DOHH2 (cell line): Measurements from ENCODE around the gene ITPKA.

Experiments used
- H3F3A ChIP-seq: fragments of 200-600 bp; sonication (generic), shearing (Covaris generic); 2 replicates; pipeline ENCODE4 v1.6.0; 2016; ENCODE audit warnings: antibody characterized with exemption, mild to moderate bottlenecking; ENCODE audit not compliant: control insufficient read depth, insufficient read depth
- H3K27ac ChIP-seq: fragments of 200-600 bp; sonication (generic); 2 replicates; pipeline ENCODE4 v1.5.1; 2014; ENCODE audit warnings: low read depth, mild to moderate bottlenecking, low read length, moderate library complexity
- H3K27me3 ChIP-seq: fragments of 200-600 bp; sonication (generic); 2 replicates; pipeline ENCODE4 v1.6.1; 2014; ENCODE audit warnings: mild to moderate bottlenecking, low read length, mixed read lengths; ENCODE audit not compliant: control insufficient read depth
- H3K36me3 ChIP-seq: fragments of 200-600 bp; sonication (generic); 2 replicates; pipeline ENCODE4 v1.6.1; 2014; ENCODE audit warnings: mild to moderate bottlenecking, low read length, moderate library complexity, mixed read lengths; ENCODE audit not compliant: control insufficient read depth
- H3K4me1 ChIP-seq: fragments of 200-600 bp; sonication (generic); 2 replicates; pipeline ENCODE4 v1.6.1; 2014; ENCODE audit warnings: mild to moderate bottlenecking, low read length, mixed read lengths; ENCODE audit not compliant: control insufficient read depth
- H3K4me2 ChIP-seq: fragments of 200-600 bp; sonication (generic); 2 replicates; pipeline ENCODE4 v1.6.0; 2014; ENCODE audit warnings: mild to moderate bottlenecking, low read length, moderate library complexity
- H3K4me3 ChIP-seq: fragments of 200-600 bp; sonication (generic); 2 replicates; pipeline ENCODE4 v1.5.1; 2014; ENCODE audit warnings: mild to moderate bottlenecking, low read length, mixed read lengths
- H3K79me2 ChIP-seq: fragments of 200-600 bp; sonication (generic); 2 replicates; pipeline ENCODE4 v1.6.1; 2014; ENCODE audit warnings: mild to moderate bottlenecking, low read length, mixed read lengths; ENCODE audit not compliant: control insufficient read depth
- H3K9me2 ChIP-seq: fragments of 200-600 bp; sonication (generic); replicated peaks from 2 replicates; pipeline ENCODE4 v1.6.1; 2014; ENCODE audit warnings: mild to moderate bottlenecking, low read length, mixed read lengths; ENCODE audit not compliant: control insufficient read depth
- H3K9me3 ChIP-seq: fragments of 200-600 bp; sonication (generic); 2 replicates; pipeline ENCODE4 v1.6.1; 2014; ENCODE audit warnings: antibody characterized with exemption, low read length, mixed read lengths; ENCODE audit not compliant: control insufficient read depth, insufficient read depth
- H4K20me1 ChIP-seq: fragments of 200-600 bp; sonication (generic); 2 replicates; pipeline ENCODE4 v1.6.0; 2014; ENCODE audit warnings: low read depth, mild to moderate bottlenecking, antibody characterized with exemption, low read length, moderate library complexity; ENCODE audit not compliant: control insufficient read depth, insufficient read depth
- EZH2phosphoT487 ChIP-seq: fragments of 200-600 bp; sonication (generic); IDR thresholded peaks from 2 replicates; pipeline ENCODE4 v1.6.1; 2017; ENCODE audit warnings: borderline replicate concordance, mild to moderate bottlenecking, antibody characterized with exemption, low read length, moderate library complexity, mixed read lengths
- TF ChIP-seq, protein P1 (sequence below): fragments of 200-600 bp; sonication (generic); IDR thresholded peaks from one replicate; pipeline ENCODE4 v1.5.1; 2014; ENCODE audit warnings: antibody characterized with exemption, mild to moderate bottlenecking, low read depth, low read length; ENCODE audit not compliant: poor library complexity, severe bottlenecking

ITPKA gene

DNA sequence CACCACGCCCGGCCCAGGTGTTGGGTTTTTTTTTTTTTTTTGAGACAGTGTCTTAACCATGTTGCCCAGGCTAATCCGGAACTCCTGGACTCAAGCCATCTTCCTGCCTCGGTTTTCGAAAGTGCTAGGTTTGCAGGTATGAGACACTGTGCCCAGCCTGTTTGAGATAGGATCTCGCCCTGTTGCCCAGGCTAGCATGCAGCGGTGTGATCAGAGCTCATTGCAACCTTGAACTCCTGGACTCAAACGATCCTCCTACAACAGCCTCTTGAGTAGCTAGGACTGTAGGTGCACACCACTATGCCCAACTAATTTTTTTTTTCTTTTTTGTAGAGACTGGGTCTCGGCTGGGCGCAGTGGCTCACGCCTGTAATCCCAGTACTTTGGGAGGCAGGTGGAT, 20.3 kb upstream of the ITPKA start:
- Histone ChIP-seq H3K4me2 (no peak overlapping the region), H3K4me3 (no peak overlapping the region), H3K27me3 (no peaks in the 10 kb centered on the region), H3K27ac (no peak overlapping the region), H3F3A (no peaks in the 10 kb centered on the region), H3K9me2 (no peaks in the 10 kb centered on the region), H3K79me2 (no peaks in the 10 kb centered on the region), H3K4me1 (no peaks in the 10 kb centered on the region), H4K20me1 (no peaks in the 10 kb centered on the region), H3K36me3 (peaks cover 60% of the 10 kb centered on the region), H3K9me3 (no peaks in the 10 kb centered on the region)
- TF ChIP-seq, protein P1, sequence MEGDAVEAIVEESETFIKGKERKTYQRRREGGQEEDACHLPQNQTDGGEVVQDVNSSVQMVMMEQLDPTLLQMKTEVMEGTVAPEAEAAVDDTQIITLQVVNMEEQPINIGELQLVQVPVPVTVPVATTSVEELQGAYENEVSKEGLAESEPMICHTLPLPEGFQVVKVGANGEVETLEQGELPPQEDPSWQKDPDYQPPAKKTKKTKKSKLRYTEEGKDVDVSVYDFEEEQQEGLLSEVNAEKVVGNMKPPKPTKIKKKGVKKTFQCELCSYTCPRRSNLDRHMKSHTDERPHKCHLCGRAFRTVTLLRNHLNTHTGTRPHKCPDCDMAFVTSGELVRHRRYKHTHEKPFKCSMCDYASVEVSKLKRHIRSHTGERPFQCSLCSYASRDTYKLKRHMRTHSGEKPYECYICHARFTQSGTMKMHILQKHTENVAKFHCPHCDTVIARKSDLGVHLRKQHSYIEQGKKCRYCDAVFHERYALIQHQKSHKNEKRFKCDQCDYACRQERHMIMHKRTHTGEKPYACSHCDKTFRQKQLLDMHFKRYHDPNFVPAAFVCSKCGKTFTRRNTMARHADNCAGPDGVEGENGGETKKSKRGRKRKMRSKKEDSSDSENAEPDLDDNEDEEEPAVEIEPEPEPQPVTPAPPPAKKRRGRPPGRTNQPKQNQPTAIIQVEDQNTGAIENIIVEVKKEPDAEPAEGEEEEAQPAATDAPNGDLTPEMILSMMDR: no peak
- TF ChIP-seq EZH2phosphoT487: no peak

- Histone ChIP-seq H3K27ac (no peak overlapping the region), H3F3A (no peaks in the 10 kb centered on the region), H3K79me2 (no peaks in the 10 kb centered on the region), H3K4me2 (no peak overlapping the region), H3K27me3 (no peaks in the 10 kb centered on the region), H3K9me3 (no peaks in the 10 kb centered on the region), H3K4me3 (no peak overlapping the region), H4K20me1 (no peaks in the 10 kb centered on the region), H3K4me1 (no peaks in the 10 kb centered on the region), H3K36me3 (peaks cover 67% of the 10 kb centered on the region), H3K9me2 (no peaks in the 10 kb centered on the region)
- TF ChIP-seq, protein P1: no peak
- no peak for TF ChIP-seq EZH2phosphoT487
Observed at GRCh38 chr15:41474436-41474835, 19.2 kb upstream of the ITPKA start.

GRCh38 chr15:41474941-41475340, 18.7 kb upstream of the ITPKA start:
- no peak overlapping the region for H3K4me2 ChIP-seq

More at GRCh38 chr15:41474941-41475340, 18.7 kb upstream of the ITPKA start:
- Histone ChIP-seq H3K79me2 (no peaks in the 10 kb centered on the region), H3F3A (no peaks in the 10 kb centered on the region), H3K27me3 (no peaks in the 10 kb centered on the region), H3K9me2 (no peaks in the 10 kb centered on the region), H3K36me3 (peaks cover 68% of the 10 kb centered on the region), H3K9me3 (no peaks in the 10 kb centered on the region), H3K4me1 (no peaks in the 10 kb centered on the region), H3K4me3 (no peak overlapping the region), H4K20me1 (no peaks in the 10 kb centered on the region), H3K27ac (no peak overlapping the region)
- TF ChIP-seq, protein P1: no peak
- no peak for TF ChIP-seq EZH2phosphoT487
